ENCODE measurements around the gene MAML1.

The MAML1 gene

DNA sequence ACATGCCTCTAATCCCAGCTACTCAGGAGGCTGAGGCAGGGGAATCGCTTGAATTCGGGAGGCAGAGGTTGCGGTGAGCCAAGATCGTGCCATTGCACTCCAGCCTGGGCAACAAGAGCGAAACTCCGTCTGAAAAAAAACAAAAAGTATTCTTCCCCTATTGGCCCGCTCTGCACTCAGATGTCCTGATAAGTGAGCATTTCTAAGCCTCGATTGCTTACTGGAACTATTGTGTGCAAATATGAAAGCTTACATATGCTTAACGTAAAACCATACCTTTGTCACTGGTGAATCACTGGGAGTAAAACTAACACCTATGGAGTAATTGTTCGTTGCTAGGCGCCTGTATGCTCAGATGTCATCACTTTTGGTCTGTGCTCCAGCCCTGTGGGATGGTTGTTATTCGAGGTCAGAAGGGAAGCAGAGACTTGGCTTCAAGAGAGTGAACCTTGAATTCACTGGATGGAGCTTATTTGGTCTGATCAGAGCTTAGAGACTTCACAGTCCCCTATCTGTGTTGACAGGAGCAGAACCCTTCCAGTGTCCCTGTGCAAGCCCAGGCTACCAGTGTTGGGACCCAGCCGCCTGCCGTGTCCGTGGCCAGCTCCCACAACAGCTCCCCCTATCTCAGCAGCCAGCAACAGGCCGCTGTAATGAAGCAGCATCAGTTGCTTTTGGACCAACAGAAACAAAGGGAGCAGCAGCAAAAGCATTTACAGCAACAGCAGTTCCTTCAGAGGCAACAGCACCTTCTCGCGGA, 35.9 kb downstream of the MAML1 start:
- DNase-seq (ENCODE audit: low read depth), result no peak
- no peak for TF ChIP-seq POLR2A (IDR thresholded peaks at IDR 0.05; ENCODE audit: extremely low read depth, insufficient read length)
- TF ChIP-seq MYC (IDR thresholded peaks at IDR 0.05; ENCODE audit: low read depth, low read length), result no peak
- TF ChIP-seq CTCF (IDR thresholded peaks at IDR 0.05; ENCODE audit: low read depth, low read length), result no peak
- no peak for TF ChIP-seq MAX (IDR thresholded peaks at IDR 0.05; ENCODE audit: low read depth, low read length)
- H3K4me3 ChIP-seq (ENCODE audit: low read depth, low read length), result no peak overlapping the region

- no peak for TF ChIP-seq MAX (IDR thresholded peaks at IDR 0.05; ENCODE audit: low read depth, low read length)
- no peak for TF ChIP-seq MYC (IDR thresholded peaks at IDR 0.05; ENCODE audit: low read depth, low read length)
- no peak for TF ChIP-seq CTCF (IDR thresholded peaks at IDR 0.05; ENCODE audit: low read depth, low read length)
- no peak for TF ChIP-seq POLR2A (IDR thresholded peaks at IDR 0.05; ENCODE audit: extremely low read depth, insufficient read length)
- peak; percentile 37 for DNase-seq (ENCODE audit: low read depth)
Observed at GRCh38 chr5:179769271-179769670, 36.6 kb downstream of the MAML1 start.

GRCh38 chr5:179769796-179770195, 37.2 kb downstream of the MAML1 start:
- H3K4me3 ChIP-seq (ENCODE audit: low read depth, low read length), result no peak overlapping the region
- no peak for TF ChIP-seq CTCF (IDR thresholded peaks at IDR 0.05; ENCODE audit: low read depth, low read length)
- no peak for TF ChIP-seq POLR2A (IDR thresholded peaks at IDR 0.05; ENCODE audit: extremely low read depth, insufficient read length)
- TF ChIP-seq MAX (IDR thresholded peaks at IDR 0.05; ENCODE audit: low read depth, low read length), result no peak
- no peak for TF ChIP-seq MYC (IDR thresholded peaks at IDR 0.05; ENCODE audit: low read depth, low read length)
- DNase-seq (ENCODE audit: low read depth), result peak; percentile 39

More at GRCh38 chr5:179769271-179769670, 36.6 kb downstream of the MAML1 start:
- H3K4me3 ChIP-seq (ENCODE audit: low read depth, low read length), result no peak overlapping the region

DNA sequence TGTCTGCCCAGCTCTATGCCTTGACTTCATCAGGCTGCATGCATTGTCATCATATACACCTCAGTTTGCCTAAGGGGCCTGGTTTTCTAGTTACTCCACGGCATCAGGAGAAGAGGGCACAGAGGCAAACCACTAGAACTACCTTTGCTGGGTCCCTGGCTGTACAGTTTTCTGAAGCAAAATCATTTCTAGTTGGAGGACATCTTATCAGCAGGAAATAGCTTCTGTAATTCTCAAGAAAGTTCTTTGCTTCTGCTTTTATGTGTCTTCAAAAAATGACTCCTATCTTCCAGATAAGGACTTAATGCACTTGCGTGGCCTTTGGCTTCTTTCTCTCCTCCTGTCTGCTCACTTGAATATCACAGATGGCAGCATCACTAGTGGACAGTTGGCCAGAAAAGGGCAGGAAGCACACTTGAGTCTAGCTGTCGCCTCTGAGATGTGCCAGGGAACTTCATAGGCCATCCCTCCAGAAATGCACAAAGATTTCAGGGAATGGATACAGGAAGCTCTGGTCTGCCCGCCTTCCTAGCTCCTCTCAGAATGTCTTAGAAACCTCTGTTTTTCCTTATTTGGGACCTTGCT, 38.8 kb downstream of the MAML1 start:
- TF ChIP-seq POLR2A (IDR thresholded peaks at IDR 0.05; ENCODE audit: extremely low read depth, insufficient read length) (no peak), MYC (IDR thresholded peaks at IDR 0.05; ENCODE audit: low read depth, low read length) (no peak), MAX (IDR thresholded peaks at IDR 0.05; ENCODE audit: low read depth, low read length) (no peak), CTCF (IDR thresholded peaks at IDR 0.05; ENCODE audit: low read depth, low read length) (no peak)
- no peak for DNase-seq (ENCODE audit: low read depth)
- no peak overlapping the region for H3K4me3 ChIP-seq (ENCODE audit: low read depth, low read length)

DNA sequence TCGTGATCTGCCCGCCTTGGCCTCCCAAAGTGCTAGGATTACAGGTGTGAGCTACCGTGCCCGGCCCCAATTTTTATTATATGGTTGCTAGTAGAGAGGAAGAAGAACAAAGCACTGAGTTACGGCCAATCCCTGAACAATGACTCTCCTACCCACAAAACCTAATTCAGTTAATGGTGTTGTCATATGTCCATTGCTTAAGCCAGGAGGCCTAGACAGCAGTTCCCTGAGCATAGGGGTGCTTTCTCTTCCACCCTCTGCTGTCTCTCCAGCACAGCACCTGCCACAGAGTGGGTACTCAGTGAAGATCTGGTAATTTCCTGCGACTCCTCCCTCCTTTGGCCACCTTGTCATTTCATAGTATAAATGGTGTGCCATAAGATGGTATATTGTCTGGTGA, 39.7 kb downstream of the MAML1 start:
- no peak overlapping the region for H3K4me3 ChIP-seq (ENCODE audit: low read depth, low read length)
- TF ChIP-seq POLR2A (IDR thresholded peaks at IDR 0.05; ENCODE audit: extremely low read depth, insufficient read length), result no peak
- no peak for TF ChIP-seq CTCF (IDR thresholded peaks at IDR 0.05; ENCODE audit: low read depth, low read length)
- peak; percentile 44; the same call in 1 of the 2 replicates for TF ChIP-seq MYC (IDR thresholded peaks at IDR 0.05; ENCODE audit: low read depth, low read length)
- TF ChIP-seq MAX (IDR thresholded peaks at IDR 0.05; ENCODE audit: low read depth, low read length), result peak; percentile 17; the same call in 1 of the 2 replicates
- peak; percentile 73 for DNase-seq (ENCODE audit: low read depth)

All from NB4 (cell line).